Measurements from ENCODE around the gene GULP1.
A peak's percentile ranks its signal among the peaks of the same experiment; 100 is the strongest.

GULP1 gene

DNA sequence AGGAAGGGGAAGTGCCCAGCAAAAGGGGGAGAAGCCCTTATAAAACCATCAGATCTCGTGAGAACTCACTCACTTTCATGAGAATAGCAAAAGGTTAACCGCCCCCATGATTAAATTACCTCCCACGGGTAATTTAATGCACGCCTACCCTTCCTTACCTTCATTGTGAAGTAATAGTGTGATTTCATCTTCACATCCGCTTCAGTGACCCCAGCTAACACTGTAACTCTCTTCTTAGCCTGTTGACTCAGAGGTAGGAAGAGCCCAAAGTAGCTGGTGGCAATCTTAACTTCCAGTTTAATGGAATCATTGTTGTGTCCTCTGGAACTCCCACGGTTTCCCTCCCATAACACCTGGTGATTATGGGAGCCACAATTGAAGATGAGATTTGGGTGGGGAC lies 120.5 kb downstream of the GULP1 start:
- TF ChIP-seq TAF1 (IDR thresholded peaks at IDR 0.05; ENCODE audit: borderline replicate concordance, insufficient read depth, low read length) (no peak), POLR2AphosphoS5 (IDR thresholded peaks at IDR 0.05; ENCODE audit: low read depth, low read length) (no peak), FOXP2 (optimal IDR thresholded peaks at IDR 0.05; ENCODE audit: borderline replicate concordance, extremely low read depth, extremely low read length, insufficient read depth) (no peak), SIN3A (IDR thresholded peaks at IDR 0.05; ENCODE audit: borderline replicate concordance, insufficient read depth, low read length) (no peak)
- TF ChIP-seq, protein P1, sequence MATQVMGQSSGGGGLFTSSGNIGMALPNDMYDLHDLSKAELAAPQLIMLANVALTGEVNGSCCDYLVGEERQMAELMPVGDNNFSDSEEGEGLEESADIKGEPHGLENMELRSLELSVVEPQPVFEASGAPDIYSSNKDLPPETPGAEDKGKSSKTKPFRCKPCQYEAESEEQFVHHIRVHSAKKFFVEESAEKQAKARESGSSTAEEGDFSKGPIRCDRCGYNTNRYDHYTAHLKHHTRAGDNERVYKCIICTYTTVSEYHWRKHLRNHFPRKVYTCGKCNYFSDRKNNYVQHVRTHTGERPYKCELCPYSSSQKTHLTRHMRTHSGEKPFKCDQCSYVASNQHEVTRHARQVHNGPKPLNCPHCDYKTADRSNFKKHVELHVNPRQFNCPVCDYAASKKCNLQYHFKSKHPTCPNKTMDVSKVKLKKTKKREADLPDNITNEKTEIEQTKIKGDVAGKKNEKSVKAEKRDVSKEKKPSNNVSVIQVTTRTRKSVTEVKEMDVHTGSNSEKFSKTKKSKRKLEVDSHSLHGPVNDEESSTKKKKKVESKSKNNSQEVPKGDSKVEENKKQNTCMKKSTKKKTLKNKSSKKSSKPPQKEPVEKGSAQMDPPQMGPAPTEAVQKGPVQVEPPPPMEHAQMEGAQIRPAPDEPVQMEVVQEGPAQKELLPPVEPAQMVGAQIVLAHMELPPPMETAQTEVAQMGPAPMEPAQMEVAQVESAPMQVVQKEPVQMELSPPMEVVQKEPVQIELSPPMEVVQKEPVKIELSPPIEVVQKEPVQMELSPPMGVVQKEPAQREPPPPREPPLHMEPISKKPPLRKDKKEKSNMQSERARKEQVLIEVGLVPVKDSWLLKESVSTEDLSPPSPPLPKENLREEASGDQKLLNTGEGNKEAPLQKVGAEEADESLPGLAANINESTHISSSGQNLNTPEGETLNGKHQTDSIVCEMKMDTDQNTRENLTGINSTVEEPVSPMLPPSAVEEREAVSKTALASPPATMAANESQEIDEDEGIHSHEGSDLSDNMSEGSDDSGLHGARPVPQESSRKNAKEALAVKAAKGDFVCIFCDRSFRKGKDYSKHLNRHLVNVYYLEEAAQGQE (IDR thresholded peaks at IDR 0.05; ENCODE audit: insufficient read depth in 1 of 2, low read depth in 2 of 2, low read length in 2 of 2): 0 out of 4 replicates have a peak, but pooled peaks of 1 of the 2 experiments have one; percentile 16

DNA sequence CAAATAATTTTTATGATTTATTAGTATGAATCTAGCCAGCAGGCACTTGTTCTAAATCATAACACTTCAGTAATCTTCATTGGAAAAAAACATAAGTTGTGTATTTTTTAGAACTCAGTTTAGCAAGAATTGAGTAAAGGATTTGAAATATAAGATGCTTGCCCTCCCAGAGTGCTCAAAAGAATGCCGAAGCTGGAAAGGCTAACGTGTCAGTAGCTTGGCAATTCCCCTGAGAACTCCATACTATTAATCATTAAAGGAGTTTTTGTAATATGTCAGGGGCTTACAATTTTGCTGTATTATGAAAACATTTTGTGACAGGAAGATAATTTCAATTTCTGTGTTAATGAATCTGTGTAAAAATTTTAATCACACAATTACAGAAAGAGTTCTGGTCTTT lies 122.7 kb downstream of the GULP1 start:
- TF ChIP-seq TAF1 (IDR thresholded peaks at IDR 0.05; ENCODE audit: borderline replicate concordance, insufficient read depth, low read length) (no peak), FOXP2 (optimal IDR thresholded peaks at IDR 0.05; ENCODE audit: borderline replicate concordance, extremely low read depth, extremely low read length, insufficient read depth) (no peak)
- TF ChIP-seq, protein P1 (IDR thresholded peaks at IDR 0.05; ENCODE audit: insufficient read depth in 1 of 2, low read depth in 2 of 2, low read length in 2 of 2): no peak

DNA sequence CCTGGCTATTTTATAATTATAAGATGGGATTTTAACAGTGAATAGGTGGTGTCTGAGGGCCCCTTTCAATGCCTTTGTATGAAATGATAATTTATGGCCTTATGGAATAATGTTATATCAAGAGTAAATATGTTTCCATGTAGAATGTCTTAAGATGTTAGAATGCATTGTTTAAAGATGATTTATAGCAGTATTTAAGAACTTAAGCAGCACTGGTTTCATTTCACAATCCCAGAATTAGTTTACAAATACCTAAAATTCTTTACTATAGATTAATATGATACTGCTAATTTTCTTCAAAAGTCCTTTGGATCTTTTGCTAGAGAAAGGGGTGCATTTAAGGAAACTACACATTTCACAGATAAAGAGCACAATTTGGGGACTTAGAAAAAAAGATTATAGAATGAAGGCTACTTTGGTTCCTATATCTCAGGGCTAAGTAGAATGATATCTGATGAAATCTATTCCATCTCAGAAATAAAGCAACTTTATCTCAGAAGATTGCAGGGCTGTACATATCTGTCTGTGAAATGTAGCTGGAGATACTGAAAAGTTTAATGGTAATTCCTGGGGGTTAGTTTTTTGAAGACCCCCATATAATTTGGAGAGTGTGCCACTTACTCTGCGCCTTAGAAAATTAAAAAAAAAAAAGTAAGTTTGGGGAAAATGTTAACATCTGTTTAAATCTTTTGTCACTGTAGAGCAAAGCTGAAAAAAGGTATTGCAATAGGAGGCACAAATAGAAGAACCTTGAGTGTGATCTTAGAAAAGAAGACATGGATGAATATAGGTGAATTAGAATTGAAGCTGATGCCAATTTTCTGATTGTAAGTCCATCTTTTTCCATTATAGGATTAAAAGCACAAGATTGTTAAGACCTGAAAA lies 123.4 kb downstream of the GULP1 start:
- TF ChIP-seq FOXP2 (optimal IDR thresholded peaks at IDR 0.05; ENCODE audit: borderline replicate concordance, extremely low read depth, extremely low read length, insufficient read depth) (no peak), SIN3A (IDR thresholded peaks at IDR 0.05; ENCODE audit: borderline replicate concordance, insufficient read depth, low read length) (no peak), POLR2AphosphoS5 (IDR thresholded peaks at IDR 0.05; ENCODE audit: low read depth, low read length) (no peak), TAF1 (IDR thresholded peaks at IDR 0.05; ENCODE audit: borderline replicate concordance, insufficient read depth, low read length) (no peak)
- TF ChIP-seq, protein P1 (IDR thresholded peaks at IDR 0.05; ENCODE audit: insufficient read depth in 1 of 2, low read depth in 2 of 2, low read length in 2 of 2): no peak

DNA sequence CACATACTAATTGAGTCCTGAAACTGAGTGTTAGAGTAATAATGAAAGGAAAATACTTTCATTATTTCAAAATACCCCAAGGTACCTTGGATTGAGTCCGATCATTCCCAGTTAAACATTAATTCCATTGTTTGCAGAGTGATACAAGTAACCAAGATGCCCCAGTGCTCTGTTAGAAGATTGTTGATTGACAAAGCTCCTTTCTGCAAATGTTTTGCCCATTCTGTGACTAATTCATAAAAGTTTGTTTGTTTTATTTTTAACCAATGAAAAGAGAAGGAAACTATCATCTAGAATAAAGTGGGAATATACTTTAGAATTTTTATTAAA lies 124.0 kb downstream of the GULP1 start:
- TF ChIP-seq TAF1 (IDR thresholded peaks at IDR 0.05; ENCODE audit: borderline replicate concordance, insufficient read depth, low read length): no peak
- no peak for TF ChIP-seq FOXP2 (optimal IDR thresholded peaks at IDR 0.05; ENCODE audit: borderline replicate concordance, extremely low read depth, extremely low read length, insufficient read depth)
- TF ChIP-seq, protein P1 (IDR thresholded peaks at IDR 0.05; ENCODE audit: insufficient read depth in 1 of 2, low read depth in 2 of 2, low read length in 2 of 2): no peak
